GM12878 (cell line): ENCODE measurements around the gene HYI. TPM values are rescaled to one million over a fixed set of nuclear protein-coding genes. Genes with fewer than 3 reads are reported as not detected.

ENCODE experiments used
- ATAC-seq: fragments of 200-7000 bp; cut with Tn5 transposase; 3 replicates; pipeline ENCODE4 v1.9.1; 2020; ENCODE audit warnings: mild to moderate bottlenecking, moderate library complexity
- BruUV-seq: library from RNA; stranded (reverse); fragments of 400-500 nt; replicated peaks from 2 replicates; lab custom pipeline; 2021; lab: Mats Ljungman, UMichigan
- CTCF ChIA-PET: fragments of 300-600 bp; sonication (Branson Sonifier 250); formaldehyde crosslinking; extraction: SDS; loops from one replicate; lab custom pipeline; 2021; ENCODE audit warnings: inconsistent platforms; lab: Yijun Ruan, JAX
- POLR2A ChIA-PET: fragments of 350-600 bp; formaldehyde crosslinking; extraction: SDS; loops from one replicate; lab custom pipeline; 2021; ENCODE audit warnings: inconsistent platforms; lab: Charles Lee
- RAD21 ChIA-PET: fragments of 300-600 bp; sonication (Branson Sonifier 250); formaldehyde crosslinking; loops from one replicate; lab custom pipeline; 2023; ENCODE audit warnings: antibody characterized with exemption; ENCODE audit not compliant: unreplicated experiment; lab: Charles Lee
- SMC1A ChIA-PET: fragments of 300-600 bp; sonication (Branson Sonifier 250); formaldehyde crosslinking; loops from one replicate; lab custom pipeline; 2023; ENCODE audit not compliant: unreplicated experiment, uncharacterized antibody; lab: Charles Lee
- DNase-seq: peaks from one replicate; pipeline ENCODE4 v3.0.0-alpha.2; 2011; ENCODE audit warnings: low read depth, low spot score
- FAIRE-seq: peaks from 3 replicates; lab custom pipeline; 2011; peaks lifted over from hg19 to GRCh38; lab: Jason Lieb, UNC
- H2AFZ ChIP-seq: 2 replicates; pipeline ENCODE4 v1.6.0; 2011; ENCODE audit warnings: low read depth, low read length, control low read depth; ENCODE audit not compliant: control insufficient read depth
- H3K27ac ChIP-seq: 2 replicates; pipeline ENCODE4 v1.5.1; 2011; ENCODE audit warnings: control low read depth; ENCODE audit not compliant: control insufficient read depth, insufficient read depth
- H3K27me3 ChIP-seq, 2 experiments: replicated peaks in 1 of 2; 2 replicates each; pipeline versions ENCODE4 v1.6.0 to v1.6.1; 2011; ENCODE audit warnings: low read length in 1 of 2; ENCODE audit not compliant: control insufficient read depth in 2 of 2, insufficient read depth in 2 of 2
- H3K36me3 ChIP-seq, 2 experiments: 2 replicates each; pipeline ENCODE4 v1.5.1; 2011; ENCODE audit warnings: low read length in 1 of 2; ENCODE audit not compliant: control insufficient read depth in 2 of 2, insufficient read depth in 2 of 2
- H3K4me1 ChIP-seq: 2 replicates; pipeline ENCODE4 v1.6.1; 2011; ENCODE audit warnings: mild to moderate bottlenecking, low read length, moderate library complexity, mixed read lengths; ENCODE audit not compliant: control insufficient read depth, insufficient read depth
- H3K4me2 ChIP-seq: 2 replicates; pipeline ENCODE4 v1.6.0; 2011; ENCODE audit warnings: control low read depth; ENCODE audit not compliant: control insufficient read depth, insufficient read depth
- H3K4me3 ChIP-seq: fragments of 200-600 bp; sonication (generic); 2 replicates; pipeline ENCODE4 v1.5.1; 2016
- H3K79me2 ChIP-seq: 2 replicates; pipeline ENCODE4 v1.6.0; 2011; ENCODE audit warnings: low read length; ENCODE audit not compliant: control insufficient read depth, insufficient read depth
- H3K9ac ChIP-seq: 2 replicates; pipeline ENCODE4 v1.8.0; 2011; ENCODE audit warnings: low read length, control low read depth, mixed read lengths; ENCODE audit not compliant: control insufficient read depth, insufficient read depth
- H3K9me3 ChIP-seq: replicated peaks from 3 replicates; pipeline ENCODE4 v1.5.1; 2011; ENCODE audit warnings: mild to moderate bottlenecking, low read length; ENCODE audit not compliant: control insufficient read depth, insufficient read depth
- H4K20me1 ChIP-seq: 2 replicates; pipeline ENCODE4 v1.6.0; 2011; ENCODE audit not compliant: control insufficient read depth, insufficient read depth
- BHLHE40 ChIP-seq, 2 experiments: fragments of 450-650 bp in 1 of 2; IDR thresholded peaks; 2 replicates each; pipeline ENCODE4 v1.6.1; 2011 to 2017; ENCODE audit warnings: low read depth in 2 of 2, borderline replicate concordance in 1 of 2, improper control_type of control experiment in 1 of 2, low read length in 1 of 2, mild to moderate bottlenecking in 1 of 2
- CBX5 ChIP-seq: sonication (generic); IDR thresholded peaks from 2 replicates; pipeline ENCODE4 v1.6.1; 2016; ENCODE audit warnings: low read depth, moderate library complexity, mild to moderate bottlenecking, inconsistent platforms
- HDGF ChIP-seq: fragments of 450-650 bp; IDR thresholded peaks from 2 replicates; pipeline ENCODE4 v1.6.1; 2016; ENCODE audit warnings: antibody characterized with exemption
- IRF4 ChIP-seq: IDR thresholded peaks from 2 replicates; pipeline ENCODE4 v1.6.1; 2011; ENCODE audit warnings: low read depth, low read length
- NFYA ChIP-seq: IDR thresholded peaks from 2 replicates; pipeline ENCODE4 v1.6.1; 2011; ENCODE audit warnings: low read depth, mild to moderate bottlenecking, low read length, improper control_type of control experiment, borderline replicate concordance
- POLR2A ChIP-seq: IDR thresholded peaks from 2 replicates; pipeline ENCODE4 v1.6.1; 2011; ENCODE audit warnings: low read depth, mild to moderate bottlenecking, low read length
- SUPT20H ChIP-seq: IDR thresholded peaks from 2 replicates; pipeline ENCODE4 v1.6.1; 2011; ENCODE audit warnings: low read depth, mild to moderate bottlenecking, low read length, moderate library complexity, borderline replicate concordance; ENCODE audit not compliant: control insufficient read depth
- ZNF24 ChIP-seq: fragments of 450-650 bp; IDR thresholded peaks from 2 replicates; pipeline ENCODE4 v1.6.1; 2017; ENCODE audit warnings: antibody characterized with exemption, mild to moderate bottlenecking
- WGBS: methylation state at CpG from one replicate; pipeline ENCODE4 v1.1.6; 2016; ENCODE audit warnings: low lambda C conversion rate; ENCODE audit not compliant: insufficient replicate concordance, insufficient coverage; ENCODE audit errors: missing lambda C conversion rate; 5-methylcytosine and 5-hydroxymethylcytosine counted together
- in situ Hi-C: fragments of 300-500 bp; cut with MboI; formaldehyde crosslinking; loops from 9 replicates; pipeline ENCODE4 v1.14.3; 2018; ENCODE audit warnings: mixed read lengths
- intact Hi-C: fragments of 100-400 bp; cut with micrococcal nuclease; formaldehyde crosslinking; loops from one replicate; pipeline ENCODE4 v1.14.2; 2022; ENCODE audit not compliant: unreplicated experiment
- polyA plus RNA-seq, 11 experiments: library from polyadenylated mRNA; depleted of rRNA in 4 of 11; unstranded in 6 of 11; stranded (reverse) in 5 of 11; fragments of >200 nt; fragmentation: Nextera tagmentation in 4 of 11; fragmentation: Illumina TruSeq in 1 of 11; extraction: Ambion mirVana in 4 of 11; extraction: Trizol in 1 of 11; gene quantifications; 1 replicate in 1 of 11; 2 replicates in 10 of 11; pipeline versions ENCODE4 v1.2.1 to v1.2.3, GENCODE V29; 2011 to 2016; ENCODE audit warnings: inconsistent platforms in 2 of 11, missing spikeins in 2 of 11, low read depth in 1 of 11
- total RNA-seq, 4 experiments: library from RNA; depleted of rRNA in 3 of 4; stranded (reverse); fragments of >200 nt in 3 of 4; fragmentation: Illumina TruSeq in 1 of 4; extraction: Trizol in 1 of 4; gene quantifications; 2 replicates each; pipeline versions ENCODE4 v1.2.1 to v1.2.3, GENCODE V29; 2013 to 2021
- TF ChIP-seq, protein P1 (sequence below): fragments of 450-650 bp; IDR thresholded peaks from 2 replicates; pipeline ENCODE4 v1.6.1; 2018; ENCODE audit warnings: borderline replicate concordance, mild to moderate bottlenecking; ENCODE audit not compliant: partially characterized antibody
- TF ChIP-seq, protein P2 (sequence below): IDR thresholded peaks from 2 replicates; pipeline ENCODE4 v1.6.1; 2012; ENCODE audit warnings: low read depth, low read length, improper control_type of control experiment
- TF ChIP-seq, protein P3 (sequence below): fragments of 450-650 bp; IDR thresholded peaks from 2 replicates; pipeline ENCODE4 v1.6.1; 2016; ENCODE audit warnings: mild to moderate bottlenecking

HYI gene
- total and polyA plus RNA-seq, 10 of the 15 experiments (the other 5 are each of a cell fraction or from before 2014, with no cell fraction given), result 0.27 to 5.5 (median 2.0) TPM

DNA sequence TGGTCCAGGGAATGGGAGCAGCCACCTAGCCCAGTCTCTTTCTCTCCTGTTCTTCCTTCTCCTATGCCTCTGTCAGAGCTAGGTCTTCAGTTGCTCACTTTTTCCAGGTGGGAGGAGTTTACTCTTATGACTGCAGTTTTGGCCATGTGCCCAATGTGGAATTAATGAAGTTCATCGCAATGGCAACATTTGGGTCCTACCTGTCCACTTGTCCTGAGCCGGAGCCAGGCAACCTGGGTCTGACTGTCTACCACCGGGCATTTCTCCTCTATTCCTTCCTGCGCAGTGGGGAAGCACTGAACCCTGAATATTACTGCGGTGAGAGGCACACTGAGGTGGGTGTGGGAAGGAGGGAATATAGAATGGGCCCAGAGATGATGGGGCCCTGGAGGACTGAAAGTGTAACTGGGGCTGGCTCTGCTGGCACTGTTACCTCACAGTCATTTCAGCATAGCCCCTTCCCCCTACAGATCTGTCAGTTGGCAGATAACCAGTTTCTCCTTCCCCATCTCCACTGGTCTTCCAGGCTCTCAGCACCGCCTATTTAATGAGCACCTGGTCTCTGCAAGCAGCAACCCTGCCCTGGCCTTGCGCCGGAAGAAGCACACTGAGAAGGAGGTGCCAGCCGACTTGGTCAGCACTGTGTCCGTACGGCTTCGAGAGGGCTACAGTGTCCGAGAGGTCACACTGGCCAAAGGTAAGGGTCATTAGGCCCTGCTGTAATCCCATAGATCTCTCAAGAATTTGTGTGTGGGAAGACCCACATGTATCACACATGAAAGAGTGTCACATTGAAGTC lies 33.9 kb downstream of the HYI start:
- no peak for FAIRE-seq
- ChIA-PET RAD21 (interaction anchor here (1.4 to 1.6 kb wide), 2 partner anchors 180 to 193 kb away, joined by 4 to 9 read pairs; no protein-coding TSS in a partner anchor), CTCF (no interaction called here)

More for the DNA sequence above, 33.9 kb downstream of the HYI start:
- Histone ChIP-seq H3K79me2 (no peaks in the 10 kb centered on the region), H3K36me3 (peaks cover 13 to 30% of the 10 kb centered on the region in 2 experiments), H4K20me1 (no peaks in the 10 kb centered on the region), H2AFZ (no peak overlapping the region), H3K9ac (no peak overlapping the region), H3K4me2 (no peak overlapping the region), H3K27ac (no peak overlapping the region), H3K27me3 (no peaks in the 10 kb centered on the region), H3K9me3 (no peaks in the 10 kb centered on the region), H3K4me1 (peaks cover 9% of the 10 kb centered on the region), H3K4me3 (no peak overlapping the region)
- no peak for ATAC-seq
- no peak for DNase-seq
- SMC1A ChIA-PET, result interaction anchor here (1.8 kb wide), 1 partner anchor 193 kb away, joined by 7 read pairs; no protein-coding TSS in a partner anchor
- 93% methylated on average over 13 of the region's 13 CpGs for WGBS
- TF ChIP-seq IRF4 (no peak), CBX5 (no peak), POLR2A (no peak), NFYA (no peak), SUPT20H (no peak), HDGF (no peak), BHLHE40 (IDR thresholded peaks at IDR 0.05; ENCODE audit: borderline replicate concordance in 1 of 2, low read depth in 2 of 2, low read length in 1 of 2) (no peak), ZNF24 (no peak)
- TF ChIP-seq, protein P1, sequence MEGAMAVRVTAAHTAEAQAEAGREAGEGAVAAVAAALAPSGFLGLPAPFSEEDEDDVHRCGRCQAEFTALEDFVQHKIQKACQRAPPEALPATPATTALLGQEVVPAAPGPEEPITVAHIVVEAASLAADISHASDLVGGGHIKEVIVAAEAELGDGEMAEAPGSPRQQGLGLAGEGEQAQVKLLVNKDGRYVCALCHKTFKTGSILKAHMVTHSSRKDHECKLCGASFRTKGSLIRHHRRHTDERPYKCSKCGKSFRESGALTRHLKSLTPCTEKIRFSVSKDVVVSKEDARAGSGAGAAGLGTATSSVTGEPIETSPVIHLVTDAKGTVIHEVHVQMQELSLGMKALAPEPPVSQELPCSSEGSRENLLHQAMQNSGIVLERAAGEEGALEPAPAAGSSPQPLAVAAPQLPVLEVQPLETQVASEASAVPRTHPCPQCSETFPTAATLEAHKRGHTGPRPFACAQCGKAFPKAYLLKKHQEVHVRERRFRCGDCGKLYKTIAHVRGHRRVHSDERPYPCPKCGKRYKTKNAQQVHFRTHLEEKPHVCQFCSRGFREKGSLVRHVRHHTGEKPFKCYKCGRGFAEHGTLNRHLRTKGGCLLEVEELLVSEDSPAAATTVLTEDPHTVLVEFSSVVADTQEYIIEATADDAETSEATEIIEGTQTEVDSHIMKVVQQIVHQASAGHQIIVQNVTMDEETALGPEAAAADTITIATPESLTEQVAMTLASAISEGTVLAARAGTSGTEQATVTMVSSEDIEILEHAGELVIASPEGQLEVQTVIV, result no peak
- TF ChIP-seq, protein P2, sequence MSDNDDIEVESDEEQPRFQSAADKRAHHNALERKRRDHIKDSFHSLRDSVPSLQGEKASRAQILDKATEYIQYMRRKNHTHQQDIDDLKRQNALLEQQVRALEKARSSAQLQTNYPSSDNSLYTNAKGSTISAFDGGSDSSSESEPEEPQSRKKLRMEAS, result no peak
- TF ChIP-seq, protein P3, sequence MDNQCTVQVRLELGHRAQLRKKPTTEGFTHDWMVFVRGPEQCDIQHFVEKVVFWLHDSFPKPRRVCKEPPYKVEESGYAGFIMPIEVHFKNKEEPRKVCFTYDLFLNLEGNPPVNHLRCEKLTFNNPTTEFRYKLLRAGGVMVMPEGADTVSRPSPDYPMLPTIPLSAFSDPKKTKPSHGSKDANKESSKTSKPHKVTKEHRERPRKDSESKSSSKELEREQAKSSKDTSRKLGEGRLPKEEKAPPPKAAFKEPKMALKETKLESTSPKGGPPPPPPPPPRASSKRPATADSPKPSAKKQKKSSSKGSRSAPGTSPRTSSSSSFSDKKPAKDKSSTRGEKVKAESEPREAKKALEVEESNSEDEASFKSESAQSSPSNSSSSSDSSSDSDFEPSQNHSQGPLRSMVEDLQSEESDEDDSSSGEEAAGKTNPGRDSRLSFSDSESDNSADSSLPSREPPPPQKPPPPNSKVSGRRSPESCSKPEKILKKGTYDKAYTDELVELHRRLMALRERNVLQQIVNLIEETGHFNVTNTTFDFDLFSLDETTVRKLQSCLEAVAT, result no peak
- intact Hi-C loops (no loop called here), in situ Hi-C loops (no loop called here)
- BruUV-seq, result no TSS peak
- POLR2A ChIA-PET, result interaction anchor here (1.0 kb wide), 1 partner anchor 29 kb away, joined by 3 read pairs; no protein-coding TSS in a partner anchor
